Right lobe of liver (tissue), 4 donors: Measurements from ENCODE around the gene SLC22A1.

Source experiments
- CTCF ChIP-seq, 4 donors: fragments of 200-600 bp in 3 of 4; fragments of 450-650 bp in 1 of 4; IDR thresholded peaks; one replicate each; pipeline versions ENCODE4 v1.5.1 to v1.8.0; 2016 to 2022; ENCODE audit warnings: antibody characterized with exemption in 4 of 4, mild to moderate bottlenecking in 2 of 4
- POLR2A ChIP-seq: fragments of 450-650 bp; IDR thresholded peaks from one replicate; pipeline ENCODE4 v1.6.1; 2017; ENCODE audit warnings: antibody characterized with exemption, mild to moderate bottlenecking
- donor health status: DM: no; HTN: no; CAD: no.
- donor health status: DM: no; HTN: no; CAD: no.
- donor health status: DM: no; HTN: yes; CAD: no.

GRCh38 chr6:160131636-160132296, 10.2 kb downstream of the SLC22A1 start:
- no peak for TF ChIP-seq CTCF (IDR thresholded peaks at IDR 0.05)
- no peak for TF ChIP-seq POLR2A
